ENCODE measurements around the gene SPATA13.

SPATA13 gene

DNA sequence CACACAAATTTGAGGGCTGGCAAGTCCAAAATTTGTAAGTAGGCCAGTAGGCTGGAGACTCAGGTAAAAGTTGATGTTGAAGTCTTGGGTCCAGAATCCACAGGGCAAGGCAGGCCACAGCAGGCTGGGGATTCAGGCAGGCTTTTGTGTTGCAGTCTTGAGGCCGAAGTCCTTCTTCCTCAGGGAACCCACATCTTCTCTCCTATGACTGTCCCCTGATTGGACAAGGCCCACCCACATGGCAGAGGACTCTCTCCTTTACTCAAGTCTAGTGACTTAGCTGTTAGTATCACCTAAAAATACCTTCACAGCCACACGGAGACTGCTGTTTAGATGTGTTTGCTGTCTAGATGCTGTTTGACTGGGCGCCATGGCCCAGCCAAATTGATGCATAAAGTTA is 9.9 kb upstream of the SPATA13 start:
- no peak for TF ChIP-seq SIN3A (IDR thresholded peaks at IDR 0.05; ENCODE audit: borderline replicate concordance, insufficient read depth, low read length)
- TF ChIP-seq FOXP2 (optimal IDR thresholded peaks at IDR 0.05; ENCODE audit: borderline replicate concordance, extremely low read depth, extremely low read length, insufficient read depth), result no peak
- TF ChIP-seq POLR2AphosphoS5 (IDR thresholded peaks at IDR 0.05; ENCODE audit: low read depth, low read length), result no peak
- TF ChIP-seq, protein P1, sequence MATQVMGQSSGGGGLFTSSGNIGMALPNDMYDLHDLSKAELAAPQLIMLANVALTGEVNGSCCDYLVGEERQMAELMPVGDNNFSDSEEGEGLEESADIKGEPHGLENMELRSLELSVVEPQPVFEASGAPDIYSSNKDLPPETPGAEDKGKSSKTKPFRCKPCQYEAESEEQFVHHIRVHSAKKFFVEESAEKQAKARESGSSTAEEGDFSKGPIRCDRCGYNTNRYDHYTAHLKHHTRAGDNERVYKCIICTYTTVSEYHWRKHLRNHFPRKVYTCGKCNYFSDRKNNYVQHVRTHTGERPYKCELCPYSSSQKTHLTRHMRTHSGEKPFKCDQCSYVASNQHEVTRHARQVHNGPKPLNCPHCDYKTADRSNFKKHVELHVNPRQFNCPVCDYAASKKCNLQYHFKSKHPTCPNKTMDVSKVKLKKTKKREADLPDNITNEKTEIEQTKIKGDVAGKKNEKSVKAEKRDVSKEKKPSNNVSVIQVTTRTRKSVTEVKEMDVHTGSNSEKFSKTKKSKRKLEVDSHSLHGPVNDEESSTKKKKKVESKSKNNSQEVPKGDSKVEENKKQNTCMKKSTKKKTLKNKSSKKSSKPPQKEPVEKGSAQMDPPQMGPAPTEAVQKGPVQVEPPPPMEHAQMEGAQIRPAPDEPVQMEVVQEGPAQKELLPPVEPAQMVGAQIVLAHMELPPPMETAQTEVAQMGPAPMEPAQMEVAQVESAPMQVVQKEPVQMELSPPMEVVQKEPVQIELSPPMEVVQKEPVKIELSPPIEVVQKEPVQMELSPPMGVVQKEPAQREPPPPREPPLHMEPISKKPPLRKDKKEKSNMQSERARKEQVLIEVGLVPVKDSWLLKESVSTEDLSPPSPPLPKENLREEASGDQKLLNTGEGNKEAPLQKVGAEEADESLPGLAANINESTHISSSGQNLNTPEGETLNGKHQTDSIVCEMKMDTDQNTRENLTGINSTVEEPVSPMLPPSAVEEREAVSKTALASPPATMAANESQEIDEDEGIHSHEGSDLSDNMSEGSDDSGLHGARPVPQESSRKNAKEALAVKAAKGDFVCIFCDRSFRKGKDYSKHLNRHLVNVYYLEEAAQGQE (IDR thresholded peaks at IDR 0.05; ENCODE audit: insufficient read depth in 1 of 2, low read depth in 2 of 2, low read length in 2 of 2), result no peak
- no peak for TF ChIP-seq TAF1 (IDR thresholded peaks at IDR 0.05; ENCODE audit: borderline replicate concordance, insufficient read depth, low read length)

DNA sequence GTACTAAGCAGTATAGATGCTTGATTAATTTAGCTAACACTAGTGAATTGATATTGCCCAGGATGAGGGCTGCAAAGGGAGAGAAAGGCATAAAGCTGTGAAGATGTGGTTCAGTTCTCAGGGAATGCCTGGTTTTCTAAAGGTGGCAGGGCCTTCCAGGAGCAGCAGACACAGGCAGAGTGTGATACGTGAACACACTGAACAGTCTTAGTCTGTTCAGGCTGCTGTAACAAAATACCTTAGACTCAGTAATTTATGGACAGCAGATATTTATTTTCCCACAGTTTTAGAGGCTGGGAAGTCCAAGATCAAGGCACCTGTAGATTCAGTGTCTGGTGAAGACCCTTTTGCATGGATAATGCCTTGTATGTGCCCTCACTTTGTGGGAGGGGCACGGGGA is 8.7 kb upstream of the SPATA13 start:
- TF ChIP-seq, protein P1 (IDR thresholded peaks at IDR 0.05; ENCODE audit: insufficient read depth in 1 of 2, low read depth in 2 of 2, low read length in 2 of 2), result no peak
- TF ChIP-seq POLR2AphosphoS5 (IDR thresholded peaks at IDR 0.05; ENCODE audit: low read depth, low read length) (no peak), FOXP2 (optimal IDR thresholded peaks at IDR 0.05; ENCODE audit: borderline replicate concordance, extremely low read depth, extremely low read length, insufficient read depth) (no peak), TAF1 (IDR thresholded peaks at IDR 0.05; ENCODE audit: borderline replicate concordance, insufficient read depth, low read length) (no peak), SIN3A (IDR thresholded peaks at IDR 0.05; ENCODE audit: borderline replicate concordance, insufficient read depth, low read length) (no peak)

DNA sequence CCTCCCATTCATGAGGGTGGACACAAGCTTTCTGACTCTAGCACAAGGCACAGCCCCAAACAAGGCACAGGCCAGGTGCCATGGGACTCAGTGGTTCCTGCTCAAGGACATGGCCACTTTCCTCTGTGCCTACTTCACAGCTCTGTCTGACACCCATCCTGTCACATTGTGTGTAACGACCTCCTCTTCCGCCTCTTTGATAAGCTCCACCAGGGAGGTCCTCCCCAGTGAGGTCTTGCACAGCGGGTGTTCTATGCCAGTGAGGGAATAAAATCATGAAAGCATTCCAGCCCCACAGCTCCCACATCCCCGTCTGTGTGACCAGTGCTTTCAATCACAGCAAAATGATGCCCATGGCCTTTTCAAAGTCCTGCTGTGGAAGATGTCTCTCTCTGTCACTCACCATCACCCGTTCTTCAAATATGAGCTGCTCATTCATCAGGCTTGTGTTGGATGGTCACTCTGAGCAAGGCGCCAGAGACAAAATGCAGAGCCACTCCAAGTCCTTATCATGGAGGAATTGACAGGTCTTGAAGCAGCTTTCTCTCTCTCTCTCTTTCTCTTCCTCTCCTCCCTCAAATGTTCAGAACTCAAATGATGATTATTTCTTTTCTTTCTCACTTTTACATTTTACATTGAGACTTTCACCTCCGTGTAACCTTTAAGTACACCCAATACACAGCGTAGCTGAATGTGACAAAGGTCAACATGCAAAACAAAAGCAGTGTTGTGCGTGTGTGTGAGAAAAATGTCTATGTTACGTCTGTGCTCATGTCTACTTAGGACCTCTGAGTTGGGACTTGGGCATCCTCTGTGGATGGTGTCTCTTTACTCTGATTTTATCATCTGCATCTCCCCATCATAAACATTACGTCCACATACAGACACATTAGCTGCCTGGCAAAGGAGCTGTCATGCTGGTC is 8.0 kb upstream of the SPATA13 start:
- TF ChIP-seq SIN3A (IDR thresholded peaks at IDR 0.05; ENCODE audit: borderline replicate concordance, insufficient read depth, low read length) (no peak), TAF1 (IDR thresholded peaks at IDR 0.05; ENCODE audit: borderline replicate concordance, insufficient read depth, low read length) (no peak), POLR2AphosphoS5 (IDR thresholded peaks at IDR 0.05; ENCODE audit: low read depth, low read length) (no peak), FOXP2 (optimal IDR thresholded peaks at IDR 0.05; ENCODE audit: borderline replicate concordance, extremely low read depth, extremely low read length, insufficient read depth) (no peak)
- TF ChIP-seq, protein P1 (IDR thresholded peaks at IDR 0.05; ENCODE audit: insufficient read depth in 1 of 2, low read depth in 2 of 2, low read length in 2 of 2), result no peak

DNA sequence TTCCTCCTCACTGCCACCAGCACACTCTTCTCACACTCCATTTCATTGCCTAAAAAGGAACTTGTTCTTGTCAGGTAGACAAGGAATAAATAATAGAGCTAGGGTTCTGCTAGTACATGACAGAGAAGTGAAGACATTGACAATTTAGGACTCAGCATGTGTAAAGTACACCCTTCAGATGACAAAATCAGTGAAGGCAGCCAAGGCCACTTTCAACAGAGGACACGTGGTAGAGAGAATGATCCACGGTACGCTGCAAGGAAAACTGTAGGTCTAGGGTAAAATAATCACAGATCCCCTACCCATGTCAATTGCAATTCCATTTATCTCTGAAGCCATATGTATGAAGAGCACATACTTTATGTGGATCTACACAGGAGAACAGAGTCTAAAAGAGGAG is 7.2 kb upstream of the SPATA13 start:
- no peak for TF ChIP-seq SIN3A (IDR thresholded peaks at IDR 0.05; ENCODE audit: borderline replicate concordance, insufficient read depth, low read length)
- no peak for TF ChIP-seq FOXP2 (optimal IDR thresholded peaks at IDR 0.05; ENCODE audit: borderline replicate concordance, extremely low read depth, extremely low read length, insufficient read depth)
- TF ChIP-seq, protein P1 (IDR thresholded peaks at IDR 0.05; ENCODE audit: insufficient read depth in 1 of 2, low read depth in 2 of 2, low read length in 2 of 2), result no peak
- no peak for TF ChIP-seq TAF1 (IDR thresholded peaks at IDR 0.05; ENCODE audit: borderline replicate concordance, insufficient read depth, low read length)
- TF ChIP-seq POLR2AphosphoS5 (IDR thresholded peaks at IDR 0.05; ENCODE audit: low read depth, low read length), result no peak

Data from PFSK-1 (cell line).